Lower leg skin (tissue), 4 donors: ENCODE measurements around the gene PFDN2. TPM values are rescaled to one million over a fixed set of nuclear protein-coding genes. Genes with fewer than 3 reads are reported as not detected.

Source experiments
- total RNA-seq, 4 donors: library from RNA; depleted of rRNA; stranded (reverse); fragments of >200 nt; gene quantifications; one replicate each; pipeline ENCODE4 v1.1.0, GENCODE V29; 2016

The PFDN2 gene
- total RNA-seq, 4 donors from 2014 or later = 19.3 to 24.7 (median 22.4) TPM

Other genes starting within 250 kb of the PFDN2 start
- gene ITLN1, start 232.9 kb downstream of the PFDN2 start, total RNA-seq = not detected
- 1 to 10 TPM in 2 of 4 donors, not detected in 2; 1.0 to 1.2 TPM for gene ITLN2, start 163.2 kb downstream of the PFDN2 start, total RNA-seq
- 100 to 1,000 TPM in 2 of 4 donors, 10 to 100 TPM in 2; 68.4 to 125 (median 97.5) TPM for gene F11R, start 96.9 kb downstream of the PFDN2 start, total RNA-seq
- 100 to 1,000 TPM in 3 of 4 donors, 10 to 100 TPM in 1; 94.9 to 136 (median 107) TPM for gene TSTD1, start 79.1 kb downstream of the PFDN2 start, total RNA-seq
- gene USF1, start 72.1 kb downstream of the PFDN2 start, total RNA-seq = 10 to 100 TPM; 35.3 to 59.4 (median 43.3) TPM
- gene ARHGAP30, start 48.1 kb downstream of the PFDN2 start, total RNA-seq = 10 to 100 TPM in 2 of 4 donors, 1 to 10 TPM in 2; 8.5 to 14.8 (median 9.9) TPM
- gene NECTIN4, start 28.5 kb downstream of the PFDN2 start, total RNA-seq = 100 to 1,000 TPM; 176 to 239 (median 208) TPM
- 1 to 10 TPM in 2 of 4 donors, under 1 TPM in 2; 0.42 to 4.2 (median 1.9) TPM for gene KLHDC9, start 19.7 kb downstream of the PFDN2 start, total RNA-seq
- 10 to 100 TPM; 26.6 to 35.8 (median 30.2) TPM for gene NIT1, start 68 bp upstream of the PFDN2 start, total RNA-seq
- gene DEDD, start 14.6 kb upstream of the PFDN2 start, total RNA-seq = 10 to 100 TPM; 26.6 to 38.2 (median 29.6) TPM
- 100 to 1,000 TPM in 1 of 4 donors, 10 to 100 TPM in 3; 42.0 to 100 (median 82.5) TPM for gene UFC1, start 35.9 kb upstream of the PFDN2 start, total RNA-seq
- gene USP21, start 41.5 kb upstream of the PFDN2 start, total RNA-seq = 10 to 100 TPM; 13.7 to 28.8 (median 25.3) TPM
- 10 to 100 TPM; 16.7 to 46.5 (median 24.8) TPM for gene PPOX, start 48.4 kb upstream of the PFDN2 start, total RNA-seq
- gene B4GALT3, start 59.5 kb upstream of the PFDN2 start, total RNA-seq = 10 to 100 TPM; 40.9 to 49.9 (median 44.0) TPM
- gene ADAMTS4, start 81.0 kb upstream of the PFDN2 start, total RNA-seq = 10 to 100 TPM in 1 of 4 donors, 1 to 10 TPM in 2, under 1 TPM in 1; 0.20 to 15.3 (median 4.2) TPM
- 100 to 1,000 TPM in 3 of 4 donors, 10 to 100 TPM in 1; 88.7 to 127 (median 106) TPM for gene NDUFS2, start 84.3 kb upstream of the PFDN2 start, total RNA-seq
- gene FCER1G, start 97.3 kb upstream of the PFDN2 start, total RNA-seq = 10 to 100 TPM in 2 of 4 donors, 1 to 10 TPM in 2; 5.0 to 31.9 (median 17.9) TPM
- not detected for gene APOA2, start 105.6 kb upstream of the PFDN2 start, total RNA-seq
- 10 to 100 TPM in 1 of 4 donors, 1 to 10 TPM in 3; 3.8 to 11.9 (median 7.7) TPM for gene TOMM40L, start 108.0 kb upstream of the PFDN2 start, total RNA-seq
- 1 to 10 TPM in 1 of 4 donors, not detected in 3; 2.1 TPM for gene NR1I3, start 120.2 kb upstream of the PFDN2 start, total RNA-seq
- gene PCP4L1, start 140.7 kb upstream of the PFDN2 start, total RNA-seq = 1 to 10 TPM in 3 of 4 donors, under 1 TPM in 1; 0.80 to 9.1 (median 4.6) TPM
- gene MPZ, start 191.9 kb upstream of the PFDN2 start, total RNA-seq = 1 to 10 TPM in 3 of 4 donors, under 1 TPM in 1; 0.84 to 8.7 (median 4.5) TPM
- 100 to 1,000 TPM in 1 of 4 donors, 10 to 100 TPM in 3; 20.6 to 107 (median 52.2) TPM for gene SDHC, start 196.3 kb upstream of the PFDN2 start, total RNA-seq
- not detected for gene CFAP126, start 249.8 kb upstream of the PFDN2 start, total RNA-seq